Lower leg skin (tissue), 3 donors: ENCODE data around the gene FGD6.

Source experiments
- CTCF ChIP-seq, 3 donors: fragments of 450-650 bp; IDR thresholded peaks; one replicate each; pipeline ENCODE4 v1.5.1; 2016; ENCODE audit warnings: antibody characterized with exemption in 3 of 3, mild to moderate bottlenecking in 3 of 3, moderate library complexity in 2 of 3
- POLR2A ChIP-seq, 2 donors: fragments of 450-650 bp; IDR thresholded peaks; one replicate each; pipeline ENCODE4 v1.6.1; 2016 to 2017; ENCODE audit warnings: antibody characterized with exemption in 2 of 2, mild to moderate bottlenecking in 1 of 2, moderate library complexity in 1 of 2

- TF ChIP-seq CTCF (IDR thresholded peaks at IDR 0.05) (no peak), POLR2A (IDR thresholded peaks at IDR 0.05) (no peak)
Measured at GRCh38 chr12:95129115-95129514, 88.2 kb downstream of the FGD6 start.
